Skeletal muscle satellite cell (primary cell): ENCODE measurements around the gene KIF26B.
"Not testable (repeated sequence)": the region's sequence is repeated elsewhere in the genome, so short reads cannot be mapped to it uniquely, and the experiment has no call there.

Source experiments
- H3K27me3 ChIP-seq: 2 replicates; pipeline ENCODE4 v1.7.0; 2013; ENCODE audit warnings: low read length; ENCODE audit not compliant: control insufficient read depth, insufficient read depth
- H3K36me3 ChIP-seq: 2 replicates; pipeline ENCODE4 v1.7.0; 2013; ENCODE audit warnings: mild to moderate bottlenecking, control low read depth, low read length; ENCODE audit not compliant: insufficient read depth
- H3K4me1 ChIP-seq: 2 replicates; pipeline ENCODE4 v1.7.0; 2013; ENCODE audit warnings: low read length; ENCODE audit not compliant: control insufficient read depth, insufficient read depth
- H3K4me2 ChIP-seq: 2 replicates; pipeline ENCODE4 v1.7.0; 2013; ENCODE audit warnings: mild to moderate bottlenecking, low read length
- H3K4me3 ChIP-seq: 2 replicates; pipeline ENCODE4 v1.7.0; 2013; ENCODE audit warnings: low read length
- H3K9ac ChIP-seq: 2 replicates; pipeline ENCODE4 v1.7.0; 2013; ENCODE audit warnings: mild to moderate bottlenecking, low read depth, low read length, moderate library complexity
- H3K9me3 ChIP-seq: replicated peaks from 2 replicates; pipeline ENCODE4 v1.7.0; 2013; ENCODE audit warnings: mild to moderate bottlenecking, control low read depth, low read length

The KIF26B gene

GRCh38 chr1:245316784-245317183 lies 162.0 kb downstream of the KIF26B start:
- no peak overlapping the region for H3K9ac ChIP-seq
- H3K4me1 ChIP-seq: no peaks in the 10 kb centered on the region
- no peaks in the 10 kb centered on the region for H3K36me3 ChIP-seq
- H3K4me3 ChIP-seq: no peak overlapping the region
- no peaks in the 10 kb centered on the region for H3K27me3 ChIP-seq
- no peak overlapping the region for H3K4me2 ChIP-seq
- no peaks in the 10 kb centered on the region for H3K9me3 ChIP-seq

DNA sequence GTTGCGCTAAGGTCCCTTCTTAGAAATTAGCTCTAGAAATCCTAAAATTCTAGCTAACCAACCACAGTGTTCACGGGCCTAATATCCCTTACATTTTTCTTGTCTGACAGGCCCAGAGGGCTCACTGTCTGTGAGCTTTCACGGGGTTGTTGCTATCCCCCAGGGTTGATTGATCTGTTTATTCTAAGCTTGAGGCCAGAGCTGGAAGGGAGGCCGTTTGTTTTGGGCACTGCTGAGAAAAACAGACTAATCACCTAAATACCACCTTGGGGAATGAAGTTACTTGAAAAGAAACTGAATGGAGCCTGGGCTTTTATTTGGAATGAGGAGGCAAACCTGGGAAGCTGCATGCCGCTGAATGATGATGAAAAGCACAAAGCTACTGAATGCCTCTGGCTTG lies 162.4 kb downstream of the KIF26B start:
- no peaks in the 10 kb centered on the region for H3K9me3 ChIP-seq
- H3K27me3 ChIP-seq: no peaks in the 10 kb centered on the region
- no peaks in the 10 kb centered on the region for H3K4me1 ChIP-seq
- H3K36me3 ChIP-seq: no peaks in the 10 kb centered on the region
- H3K4me2 ChIP-seq: no peak overlapping the region
- no peak overlapping the region for H3K9ac ChIP-seq
- no peak overlapping the region for H3K4me3 ChIP-seq

DNA sequence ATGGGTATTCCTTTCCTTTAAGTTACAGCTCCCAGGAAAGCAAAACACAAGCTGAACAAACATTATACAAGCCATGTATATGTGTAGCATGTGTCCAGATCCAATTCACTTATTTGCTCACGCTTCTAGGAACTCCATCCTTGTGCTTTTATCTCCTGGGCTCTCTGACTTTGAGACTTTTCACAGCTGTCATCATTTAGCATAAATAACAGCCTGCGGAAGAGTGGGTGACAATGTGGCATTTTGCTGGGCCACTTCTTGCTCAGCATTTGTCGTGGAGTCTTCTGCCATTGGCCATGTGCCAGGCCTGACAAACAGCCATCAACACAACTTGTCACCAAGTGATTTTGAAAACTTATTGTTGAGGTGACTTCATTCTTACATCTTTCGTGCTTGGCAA lies 164.3 kb downstream of the KIF26B start:
- Histone ChIP-seq H3K9ac (no peak overlapping the region), H3K4me2 (no peak overlapping the region), H3K27me3 (no peaks in the 10 kb centered on the region), H3K9me3 (no peaks in the 10 kb centered on the region), H3K4me3 (no peak overlapping the region), H3K4me1 (no peaks in the 10 kb centered on the region), H3K36me3 (no peaks in the 10 kb centered on the region)

GRCh38 chr1:245322673-245323072 lies 167.9 kb downstream of the KIF26B start:
- no peaks in the 10 kb centered on the region for H3K27me3 ChIP-seq
- H3K4me2 ChIP-seq: no peak overlapping the region
- no peak overlapping the region for H3K4me3 ChIP-seq
- no peaks in the 10 kb centered on the region for H3K36me3 ChIP-seq
- no peaks in the 10 kb centered on the region for H3K4me1 ChIP-seq
- no peak overlapping the region for H3K9ac ChIP-seq
- H3K9me3 ChIP-seq: no peaks in the 10 kb centered on the region

- not testable (repeated sequence) for H3K4me2 ChIP-seq, H3K36me3 ChIP-seq, H3K9ac ChIP-seq, H3K4me1 ChIP-seq, H3K4me3 ChIP-seq, H3K27me3 ChIP-seq, H3K9me3 ChIP-seq
Measured at GRCh38 chr1:245323765-245324164, 169.0 kb downstream of the KIF26B start.

GRCh38 chr1:245325922-245326795 lies 171.4 kb downstream of the KIF26B start:
- no peaks in the 10 kb centered on the region for H3K36me3 ChIP-seq
- no peaks in the 10 kb centered on the region for H3K4me1 ChIP-seq
- no peak overlapping the region for H3K4me3 ChIP-seq
- H3K9ac ChIP-seq: no peak overlapping the region
- no peaks in the 10 kb centered on the region for H3K9me3 ChIP-seq
- H3K4me2 ChIP-seq: no peak overlapping the region
- H3K27me3 ChIP-seq: no peaks in the 10 kb centered on the region

- Histone ChIP-seq H3K4me3 (no peak overlapping the region), H3K36me3 (no peaks in the 10 kb centered on the region), H3K9me3 (no peaks in the 10 kb centered on the region), H3K9ac (no peak overlapping the region), H3K4me1 (no peaks in the 10 kb centered on the region), H3K4me2 (no peak overlapping the region), H3K27me3 (no peaks in the 10 kb centered on the region)
Measured at GRCh38 chr1:245327360-245327759, 172.6 kb downstream of the KIF26B start.

DNA sequence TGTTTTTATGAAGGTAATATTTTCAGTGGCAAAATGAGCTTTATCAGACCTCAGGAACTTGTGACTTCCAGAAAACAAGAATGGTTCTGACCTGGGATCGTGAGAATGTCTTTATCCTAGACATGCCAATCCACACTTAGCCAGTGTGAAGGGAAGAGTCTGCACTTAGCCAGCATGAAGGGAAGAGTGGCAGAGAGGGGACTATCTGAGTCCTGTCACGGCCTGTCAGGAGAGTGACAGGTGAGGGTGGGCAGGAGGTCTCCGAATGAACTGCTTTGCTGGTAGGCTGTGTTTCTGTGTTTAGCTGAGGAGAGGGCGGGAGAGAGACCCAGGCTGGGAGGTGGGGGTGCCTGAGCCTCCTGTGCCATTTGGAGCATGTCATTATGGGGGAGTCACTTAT lies 173.1 kb downstream of the KIF26B start:
- H3K27me3 ChIP-seq: no peaks in the 10 kb centered on the region
- no peak overlapping the region for H3K4me2 ChIP-seq
- no peaks in the 10 kb centered on the region for H3K9me3 ChIP-seq
- H3K4me3 ChIP-seq: no peak overlapping the region
- no peak overlapping the region for H3K9ac ChIP-seq
- no peaks in the 10 kb centered on the region for H3K4me1 ChIP-seq
- H3K36me3 ChIP-seq: no peaks in the 10 kb centered on the region

DNA sequence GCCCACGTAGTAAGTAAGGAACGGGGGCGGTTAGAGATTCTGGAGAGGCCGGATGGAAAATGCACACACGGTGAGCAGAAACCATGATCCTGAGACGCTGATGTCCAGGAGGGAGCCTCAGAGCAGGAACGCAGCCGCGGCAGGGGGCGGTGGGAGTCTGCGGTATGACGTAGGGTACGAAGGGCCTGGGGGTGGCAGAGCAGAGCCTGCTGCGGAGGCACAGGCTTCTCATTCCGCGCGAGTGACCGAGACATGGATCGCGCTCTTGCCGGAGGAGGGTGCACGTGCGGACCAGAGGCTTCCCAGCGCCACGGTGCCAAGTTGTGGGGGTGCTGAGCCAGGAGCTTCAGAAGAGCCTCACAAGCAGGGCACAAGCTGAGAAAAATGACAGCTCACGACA lies 176.2 kb downstream of the KIF26B start:
- no peaks in the 10 kb centered on the region for H3K4me1 ChIP-seq
- H3K4me2 ChIP-seq: no peak overlapping the region
- no peak overlapping the region for H3K9ac ChIP-seq
- no peaks in the 10 kb centered on the region for H3K9me3 ChIP-seq
- H3K27me3 ChIP-seq: no peaks in the 10 kb centered on the region
- H3K4me3 ChIP-seq: no peak overlapping the region
- no peaks in the 10 kb centered on the region for H3K36me3 ChIP-seq

GRCh38 chr1:245332085-245332484 lies 177.3 kb downstream of the KIF26B start:
- Histone ChIP-seq H3K4me2 (no peak overlapping the region), H3K4me1 (no peaks in the 10 kb centered on the region), H3K4me3 (no peak overlapping the region), H3K36me3 (no peaks in the 10 kb centered on the region), H3K27me3 (no peaks in the 10 kb centered on the region), H3K9ac (no peak overlapping the region), H3K9me3 (no peaks in the 10 kb centered on the region)

- Histone ChIP-seq H3K9me3 (no peaks in the 10 kb centered on the region), H3K4me3 (no peak overlapping the region), H3K27me3 (no peaks in the 10 kb centered on the region), H3K4me2 (no peak overlapping the region), H3K9ac (no peak overlapping the region), H3K4me1 (no peaks in the 10 kb centered on the region), H3K36me3 (no peaks in the 10 kb centered on the region)
Measured at GRCh38 chr1:245332513-245332912, 177.7 kb downstream of the KIF26B start.

- Histone ChIP-seq H3K27me3 (no peaks in the 10 kb centered on the region), H3K36me3 (no peaks in the 10 kb centered on the region), H3K4me3 (no peak overlapping the region), H3K4me1 (no peaks in the 10 kb centered on the region), H3K4me2 (no peak overlapping the region), H3K9ac (no peak overlapping the region), H3K9me3 (no peaks in the 10 kb centered on the region)
Measured at GRCh38 chr1:245334235-245334634, 179.4 kb downstream of the KIF26B start.
